HG03354 (cell line): ENCODE results near the gene SEM1.
"Not testable (repeated sequence)": the region's sequence is repeated elsewhere in the genome, so short reads cannot be mapped to it uniquely, and the experiment has no call there.

Experiments
- ATAC-seq: cut with Tn5 transposase; IDR thresholded peaks from one replicate; pipeline ENCODE4 v1.9.1; 2021; ENCODE audit warnings: mild to moderate bottlenecking; ENCODE audit not compliant: unreplicated experiment, poor library complexity, severe bottlenecking

The SEM1 gene

DNA sequence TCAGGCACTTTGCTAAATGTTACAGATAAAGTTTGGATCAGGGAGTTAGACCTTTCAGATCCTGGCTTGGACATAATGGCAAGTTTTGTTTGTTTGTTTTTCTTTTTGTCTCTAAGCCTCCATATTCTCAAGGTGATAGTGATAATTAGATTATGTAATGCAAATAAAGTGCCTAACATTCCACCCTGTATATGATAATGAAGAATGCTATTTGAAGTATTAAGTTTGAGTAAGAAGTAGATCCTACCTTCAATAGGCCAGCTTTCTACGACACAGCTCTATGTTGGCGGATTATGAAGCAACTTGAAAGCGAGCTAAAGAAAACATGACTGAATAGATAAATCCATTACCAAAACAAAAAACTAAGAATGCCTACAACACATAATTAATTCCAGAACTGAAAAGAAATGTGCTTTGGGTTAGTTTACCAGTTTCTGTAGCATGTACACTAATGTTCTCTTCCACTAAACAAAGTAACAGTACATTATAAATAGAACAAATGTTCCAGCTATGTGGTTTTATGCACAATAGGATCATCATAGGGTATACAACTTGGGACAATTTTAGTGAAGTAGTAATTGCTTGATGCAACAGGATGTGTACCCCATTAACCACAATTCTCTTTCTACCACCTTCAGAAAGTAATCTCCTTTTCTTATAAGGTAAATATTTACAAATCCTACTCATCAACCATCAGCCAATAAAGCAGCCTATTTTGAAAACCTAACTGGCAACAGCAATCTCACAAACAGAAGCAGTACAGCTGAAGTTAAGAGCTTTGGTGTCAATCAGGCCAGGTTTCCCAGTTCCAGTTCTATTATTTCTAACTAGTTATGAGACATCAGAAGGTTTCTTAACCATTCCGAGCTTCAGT is 1.5 kb downstream of the SEM1 start:
- ATAC-seq: no peak

- ATAC-seq: no peak
These were observed 8.4 kb downstream of the SEM1 start for GRCh38 chr7:96701258-96701657.

- ATAC-seq: no peak
These were observed 9.1 kb downstream of the SEM1 start for GRCh38 chr7:96700516-96700915.

- ATAC-seq: no peak
These were observed 10.3 kb downstream of the SEM1 start for GRCh38 chr7:96699219-96699871.

- ATAC-seq: not testable (repeated sequence)
These were observed 11.2 kb downstream of the SEM1 start for GRCh38 chr7:96698449-96698848.

- no peak for ATAC-seq
These were observed 11.8 kb downstream of the SEM1 start for GRCh38 chr7:96697822-96698221.

GRCh38 chr7:96695581-96695980 is 14.1 kb downstream of the SEM1 start:
- ATAC-seq: no peak

- ATAC-seq: no peak
These were observed 15.6 kb downstream of the SEM1 start for GRCh38 chr7:96694082-96694481.

DNA sequence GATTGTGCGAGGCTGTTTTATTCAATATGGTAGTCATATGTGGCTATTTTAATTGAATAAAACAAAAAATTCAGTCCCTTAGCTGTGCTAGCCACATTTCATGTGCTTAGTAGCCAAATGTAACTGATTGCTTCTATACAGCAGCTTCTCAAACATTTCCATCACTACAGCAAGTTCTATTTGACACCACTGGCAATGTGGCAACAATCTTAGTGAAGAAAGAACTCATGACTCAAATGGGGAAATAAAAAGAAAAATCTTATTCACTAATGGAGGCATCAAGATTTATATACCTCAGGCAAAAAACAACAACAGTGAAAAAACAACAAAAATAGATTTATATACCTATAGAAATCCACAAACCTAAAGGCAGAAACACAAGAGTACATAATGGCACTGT is 17.9 kb downstream of the SEM1 start:
- ATAC-seq: no peak

DNA sequence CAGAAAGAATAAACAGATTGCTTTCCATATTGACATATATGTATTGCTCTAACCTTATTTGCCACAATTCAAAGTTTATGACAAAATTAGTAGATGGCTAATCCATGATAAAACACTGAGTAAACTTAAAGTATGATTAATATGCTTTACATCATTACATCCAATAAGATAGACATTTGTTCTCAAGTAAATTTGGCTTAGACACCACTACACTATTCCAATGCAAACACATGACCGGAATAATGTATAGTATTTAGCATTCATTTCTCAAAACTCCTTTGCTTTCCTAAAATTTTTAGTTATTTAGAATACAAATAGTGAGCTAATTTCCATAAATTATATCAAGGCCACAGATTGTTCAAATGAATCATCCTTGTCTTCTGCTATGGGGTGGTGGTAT is 20.2 kb downstream of the SEM1 start:
- no peak for ATAC-seq

- peak; percentile 59 for ATAC-seq
These were observed 23.3 kb downstream of the SEM1 start for GRCh38 chr7:96686305-96686704.

GRCh38 chr7:96685755-96686154 is 23.9 kb downstream of the SEM1 start:
- peak; percentile 61 for ATAC-seq

- peak; percentile 84 for ATAC-seq
These were observed 24.3 kb downstream of the SEM1 start for GRCh38 chr7:96685353-96685752.

DNA sequence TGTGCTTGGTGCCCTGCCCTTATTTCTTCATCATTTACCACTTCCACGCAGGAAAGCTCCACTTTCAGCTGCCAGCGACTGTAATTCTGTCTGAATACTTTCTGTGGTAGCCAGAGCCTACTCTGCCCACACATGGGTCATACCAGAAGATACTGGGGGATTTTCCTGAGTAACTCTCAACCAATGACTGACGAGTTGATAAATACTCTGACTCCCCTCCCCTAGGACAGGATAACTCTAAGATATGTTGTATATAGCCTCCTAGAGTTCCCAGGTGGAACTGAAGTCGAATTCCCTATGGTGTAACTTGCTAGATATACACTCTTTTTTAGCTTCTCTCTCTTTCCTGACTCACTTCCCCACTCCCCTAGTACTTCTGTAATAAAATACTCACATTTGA is 29.8 kb downstream of the SEM1 start:
- ATAC-seq: no peak

DNA sequence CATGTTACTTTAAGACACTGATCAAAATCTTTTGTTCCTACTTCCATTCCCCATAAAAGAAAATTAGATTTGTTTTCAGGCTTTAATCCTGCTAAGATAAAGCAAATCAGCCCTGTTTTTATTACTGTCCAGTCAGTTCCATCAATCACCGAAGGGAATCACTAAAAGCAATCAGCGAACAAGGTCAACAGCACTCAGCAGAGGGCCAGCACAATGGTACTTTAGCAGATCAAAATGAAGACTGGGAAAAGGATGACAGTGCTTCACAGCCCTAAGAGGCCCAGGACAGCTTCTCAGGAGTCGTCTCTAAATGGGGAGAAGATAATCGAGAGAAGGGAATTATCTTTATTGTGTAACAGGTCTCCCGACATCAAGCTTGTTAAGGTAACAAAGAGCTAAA is 32.7 kb downstream of the SEM1 start:
- ATAC-seq: no peak

DNA sequence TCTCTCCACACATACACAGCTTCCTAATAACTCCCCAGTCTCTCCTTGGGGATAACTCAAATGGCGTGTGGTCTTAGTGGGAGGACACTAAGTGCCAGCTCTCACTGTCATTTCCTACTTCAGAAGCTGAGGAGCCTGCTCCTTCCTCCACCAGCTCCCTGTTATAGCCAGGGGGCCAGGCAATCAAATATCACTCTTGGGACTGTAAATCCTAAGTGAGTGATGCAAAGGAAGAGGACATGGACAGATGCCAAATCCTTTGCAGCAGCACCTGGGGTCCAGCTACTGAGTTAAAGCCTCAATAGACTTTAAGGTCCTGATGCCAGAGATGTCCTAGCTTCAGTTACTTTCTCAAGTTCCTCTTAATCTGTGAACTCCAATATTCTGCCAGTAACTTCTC is 34.1 kb downstream of the SEM1 start:
- ATAC-seq: no peak

GRCh38 chr7:96674565-96674964 is 35.1 kb downstream of the SEM1 start:
- ATAC-seq: no peak

DNA sequence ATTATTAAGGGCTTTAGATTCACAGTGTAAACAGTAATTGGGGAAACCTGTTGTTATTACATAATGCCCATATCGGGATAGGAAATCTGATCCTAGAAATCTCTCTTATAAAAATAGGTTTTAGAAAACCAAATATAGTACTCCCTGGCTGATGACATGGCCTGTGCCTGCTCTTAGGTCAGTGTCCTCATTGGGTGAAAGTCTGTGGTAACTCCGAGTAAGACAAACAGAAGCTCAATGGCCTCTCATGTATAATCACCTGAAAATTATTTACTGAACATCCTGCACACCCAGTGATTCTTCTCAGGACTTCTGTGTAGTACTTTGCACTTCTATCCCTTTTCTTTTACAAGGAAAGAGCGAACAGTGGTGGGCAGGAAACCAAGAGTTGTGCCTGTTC is 37.8 kb downstream of the SEM1 start:
- ATAC-seq: no peak

GRCh38 chr7:96670338-96671289 is 39.0 kb downstream of the SEM1 start:
- ATAC-seq: no peak

DNA sequence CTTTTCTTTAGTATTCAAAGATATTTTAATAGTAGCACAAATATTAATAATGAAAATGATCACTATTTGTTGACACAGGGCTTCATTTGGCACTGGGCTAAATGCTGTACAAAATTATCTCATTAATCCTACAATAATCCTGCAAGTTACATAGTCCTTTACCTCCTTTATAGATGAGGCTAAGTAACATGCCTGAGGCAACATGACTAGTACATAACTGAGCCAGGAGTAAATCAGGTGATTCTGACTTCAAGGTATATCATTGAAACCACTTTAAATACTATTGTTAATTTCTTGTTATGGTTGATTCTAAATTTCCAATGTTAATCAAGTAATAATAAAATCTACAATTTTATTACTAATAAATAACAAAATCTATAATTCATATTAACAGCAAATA is 39.8 kb downstream of the SEM1 start:
- ATAC-seq: no peak
